ENCODE measurements around the gene NTRK3. TPM values are rescaled to one million over a fixed set of nuclear protein-coding genes. Genes with fewer than 3 reads are reported as not detected.

Gene NTRK3
- total and polyA plus RNA-seq, 2 of the 8 experiments (the other 6 are each of a cell fraction or from before 2014, with no cell fraction given): 4.5 to 6.8 TPM

- no peak for FAIRE-seq
These were observed 340.3 kb downstream of the NTRK3 start for GRCh38 chr15:87916208-87916607.

More at GRCh38 chr15:87916208-87916607, 340.3 kb downstream of the NTRK3 start:
- Histone ChIP-seq H3K4me2 (ENCODE audit: insufficient read depth in 1 of 2, low read depth in 2 of 2, low read length in 2 of 2) (no peak overlapping the region), H3K23me2 (ENCODE audit: low read depth, low read length) (peaks cover 2% of the 10 kb centered on the region; the same call in 1 of the 2 replicates), H3K9me3 (ENCODE audit: insufficient read depth in 2 of 2, low read depth in 1 of 2, low read length in 1 of 2) (no peaks in the 10 kb centered on the region), H3K79me2 (ENCODE audit: control insufficient read depth in 1 of 2, insufficient read depth in 2 of 2, low read length in 2 of 2) (no peaks in the 10 kb centered on the region), H2BK20ac (ENCODE audit: low read length) (no peak overlapping the region), H3K27ac (ENCODE audit: low read depth, low read length) (no peak overlapping the region), H4K91ac (replicated peaks; ENCODE audit: insufficient read length, low read length) (no peak overlapping the region), H3K27me3 (replicated peaks in 1 of 4; ENCODE audit: control insufficient read depth in 3 of 4, extremely low read depth in 1 of 4, insufficient read depth in 3 of 4, low read length in 3 of 4) (no peaks in the 10 kb centered on the region), H3K18ac (ENCODE audit: extremely low read depth, low read length) (no peak overlapping the region), H3K9ac (replicated peaks in 1 of 4; ENCODE audit: extremely low read depth in 1 of 4, low read depth in 3 of 4, low read length in 3 of 4) (no peak overlapping the region), H3K23ac (ENCODE audit: insufficient read length) (no peak overlapping the region), H2AK5ac (ENCODE audit: low read depth, low read length) (no peak overlapping the region), H2BK5ac (ENCODE audit: low read depth, low read length) (no peak overlapping the region), H3K14ac (ENCODE audit: insufficient read length) (no peak overlapping the region), H2BK12ac (ENCODE audit: low read depth, low read length) (no peak overlapping the region), H3K4me1 (replicated peaks in 1 of 4; ENCODE audit: control insufficient read depth in 3 of 4, insufficient read depth in 4 of 4, low read length in 3 of 4) (no peaks in the 10 kb centered on the region), H2BK15ac (ENCODE audit: low read length) (no peak overlapping the region), H3K36me3 (ENCODE audit: control insufficient read depth in 2 of 4, insufficient read depth in 4 of 4, low read length in 3 of 4) (no peaks in the 10 kb centered on the region), H4K5ac (ENCODE audit: insufficient read length, low read depth, low read length) (no peak overlapping the region), H3K79me1 (ENCODE audit: low read depth, low read length) (no peaks in the 10 kb centered on the region), H2BK120ac (replicated peaks; ENCODE audit: low read depth, low read length) (no peak overlapping the region), H3K56ac (replicated peaks; ENCODE audit: insufficient read length, low read depth, low read length) (no peak overlapping the region), H4K8ac (ENCODE audit: extremely low read depth, insufficient read depth, low read length) (no peak overlapping the region), H3K4ac (replicated peaks; ENCODE audit: insufficient read length, low read depth, low read length) (no peak overlapping the region), H4K20me1 (replicated peaks in 1 of 2; ENCODE audit: control insufficient read depth in 1 of 2, insufficient read depth in 2 of 2, low read length in 2 of 2) (no peaks in the 10 kb centered on the region), H3K4me3 (ENCODE audit: extremely low read depth in 1 of 4, insufficient read depth in 2 of 4, low read depth in 3 of 4, low read length in 4 of 4) (no peak overlapping the region), H2AFZ (ENCODE audit: low read length) (no peak overlapping the region)
- TF ChIP-seq ATF3 (IDR thresholded peaks at IDR 0.05; ENCODE audit: insufficient read depth, low read depth, low read length) (no peak), CTCF (IDR thresholded peaks at IDR 0.05; ENCODE audit: control extremely low read depth in 1 of 3, insufficient read depth in 1 of 3, low read depth in 1 of 3, low read length in 3 of 3) (no peak), BACH1 (IDR thresholded peaks at IDR 0.05; ENCODE audit: low read length) (no peak), SIN3A (conservative IDR thresholded peaks at IDR 0.05 in 1 of 2, IDR thresholded peaks at IDR 0.05 in 1 of 2; ENCODE audit: low read depth in 1 of 2, low read length in 2 of 2) (no peak), TCF12 (IDR thresholded peaks at IDR 0.05; ENCODE audit: low read depth, low read length) (no peak), SUZ12 (IDR thresholded peaks at IDR 0.05; ENCODE audit: low read length) (no peak), SP4 (IDR thresholded peaks at IDR 0.05; ENCODE audit: low read length) (no peak), PHF8 (conservative IDR thresholded peaks at IDR 0.05; ENCODE audit: low read depth, low read length) (no peak), SP2 (IDR thresholded peaks at IDR 0.05; ENCODE audit: low read length) (no peak)
- DNase-seq (ENCODE audit: low read depth in 1 of 2, low spot score in 2 of 2): no peak
- CTCF ChIA-PET (ENCODE audit: partially characterized antibody): interaction anchor here (0.7 kb wide), 1 partner anchor 788 kb away, joined by 3 read pairs; no protein-coding TSS in a partner anchor
- POLR2A ChIA-PET (ENCODE audit: partially characterized antibody): no interaction called here
- 81% methylated on average over 5 of the region's 5 CpGs; no CpG with 5 or more reads in 1 of the 2 experiments for WGBS, 2 experiments (ENCODE audit: extremely low coverage in 1 of 2, insufficient coverage in 1 of 2, insufficient read length in 1 of 2, insufficient replicate concordance in 2 of 2, low coverage in 1 of 2, low lambda C conversion rate in 2 of 2, missing lambda C conversion rate in 1 of 2)
